ENCODE data around the gene SH3BP4. TPM values are rescaled to one million over a fixed set of nuclear protein-coding genes. Genes with fewer than 3 reads are reported as not detected.
A peak's percentile ranks its signal among the peaks of the same experiment; 100 is the strongest.

The SH3BP4 gene
- total RNA-seq, 1 donor: 29.9 TPM

DNA sequence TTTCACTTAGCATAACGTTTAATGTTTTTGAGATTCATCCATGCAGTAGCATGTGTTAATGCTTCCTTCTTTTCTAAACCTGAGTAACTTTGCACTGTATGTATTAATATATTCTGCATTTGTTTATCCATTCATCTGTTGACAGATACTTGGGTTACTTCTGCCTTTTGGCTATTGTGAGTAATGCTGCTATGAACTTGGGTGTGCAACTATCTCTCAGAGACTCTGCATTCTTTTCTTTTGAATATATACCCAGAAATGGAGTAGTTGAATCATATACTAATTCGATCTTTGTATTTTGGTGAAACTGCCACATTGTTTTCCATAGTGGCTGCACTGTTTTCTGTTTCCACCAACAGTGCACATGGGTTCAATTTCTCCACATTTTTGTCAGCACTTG lies 128.3 kb downstream of the SH3BP4 start:
- no peak for DNase-seq (ENCODE audit: low read depth in 2 of 3, low spot score in 2 of 3)

- DNase-seq (ENCODE audit: low read depth in 2 of 3, low spot score in 2 of 3): no peak
Measured at GRCh38 chr2:235082578-235083338, 130.9 kb downstream of the SH3BP4 start.

DNA sequence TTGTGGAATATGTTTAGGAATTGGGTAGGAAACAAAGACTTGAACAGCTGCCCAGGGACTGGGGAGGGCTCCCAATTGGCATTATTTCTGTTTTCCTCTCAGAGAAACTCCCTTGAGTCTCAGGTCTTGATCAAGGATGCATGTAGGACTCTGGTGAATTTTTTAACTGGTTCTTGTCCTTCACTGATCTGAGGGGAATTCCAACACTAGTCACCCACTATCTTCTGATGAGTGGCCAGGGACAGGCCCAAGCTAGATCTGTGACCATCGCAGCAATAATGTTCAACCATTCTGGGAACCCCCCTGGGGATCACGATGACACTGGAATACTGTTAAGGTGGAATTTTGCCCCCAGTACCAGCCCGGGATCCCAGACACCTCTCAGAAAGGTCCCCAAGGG lies 132.0 kb downstream of the SH3BP4 start:
- no peak for DNase-seq (ENCODE audit: low read depth in 2 of 3, low spot score in 2 of 3)

- DNase-seq (ENCODE audit: low read depth in 2 of 3, low spot score in 2 of 3): no peak
Measured at GRCh38 chr2:235084424-235084823, 132.6 kb downstream of the SH3BP4 start.

- no peak for DNase-seq (ENCODE audit: low read depth in 2 of 3, low spot score in 2 of 3)
Measured at GRCh38 chr2:235085476-235085875, 133.7 kb downstream of the SH3BP4 start.

GRCh38 chr2:235086481-235087184 lies 134.8 kb downstream of the SH3BP4 start:
- DNase-seq (ENCODE audit: low read depth in 2 of 3, low spot score in 2 of 3): no peak

DNA sequence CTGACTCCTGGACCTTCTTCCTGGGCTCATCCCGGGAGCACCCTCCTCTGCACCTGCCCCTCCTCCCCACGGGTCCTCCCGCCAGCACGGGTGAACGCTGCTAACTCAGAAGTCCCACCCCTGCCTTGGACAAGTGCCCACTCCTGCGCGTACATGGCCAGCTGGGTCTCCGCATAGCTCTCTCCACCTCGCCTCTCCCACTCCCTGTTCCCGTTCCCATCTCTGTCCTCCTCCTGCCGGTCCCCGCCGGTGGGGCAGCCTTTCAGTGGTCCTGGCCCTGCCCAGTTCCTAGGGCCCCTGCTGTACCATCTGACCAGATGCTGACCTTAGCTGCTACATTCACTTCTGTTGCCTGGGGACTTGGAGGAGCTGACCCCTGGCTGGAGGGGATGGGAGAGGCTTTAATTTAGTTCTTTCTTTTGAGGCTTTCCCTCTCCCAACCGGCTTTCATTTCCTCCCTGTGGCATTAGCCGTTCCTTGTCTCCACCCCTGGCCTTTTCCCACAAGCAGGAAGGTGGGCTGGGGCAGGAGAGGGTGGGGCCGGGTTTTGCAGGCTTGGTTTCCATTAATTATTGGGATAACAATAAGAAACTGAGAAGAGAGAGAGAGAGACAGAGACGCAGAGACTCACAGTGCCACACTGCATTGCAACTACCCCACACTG lies 136.1 kb downstream of the SH3BP4 start:
- no peak for DNase-seq (ENCODE audit: low read depth in 2 of 3, low spot score in 2 of 3)

DNA sequence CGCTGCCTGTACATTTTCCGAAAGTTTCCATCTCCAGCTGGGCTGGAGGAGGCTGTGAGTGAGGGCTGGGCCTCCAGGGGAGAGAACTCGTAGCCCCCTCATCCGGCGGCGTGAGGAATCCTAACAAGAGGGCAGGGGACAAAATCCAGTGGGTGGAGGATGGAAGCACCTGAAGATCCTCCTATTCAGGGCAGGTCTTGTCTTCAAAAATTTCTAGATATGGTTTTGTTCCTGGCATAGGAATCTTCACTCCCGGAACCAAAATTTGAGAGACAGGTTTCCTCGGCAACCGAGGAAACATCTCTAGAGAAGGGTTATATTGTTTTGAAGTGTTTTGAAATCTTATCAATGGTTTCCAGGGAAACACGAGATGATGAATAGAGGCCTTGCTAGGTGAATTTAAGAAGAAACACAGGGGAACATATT lies 136.7 kb downstream of the SH3BP4 start:
- peak in 1 of 3 donors; percentile 23 for DNase-seq (ENCODE audit: low read depth in 2 of 3, low spot score in 2 of 3)

DNA sequence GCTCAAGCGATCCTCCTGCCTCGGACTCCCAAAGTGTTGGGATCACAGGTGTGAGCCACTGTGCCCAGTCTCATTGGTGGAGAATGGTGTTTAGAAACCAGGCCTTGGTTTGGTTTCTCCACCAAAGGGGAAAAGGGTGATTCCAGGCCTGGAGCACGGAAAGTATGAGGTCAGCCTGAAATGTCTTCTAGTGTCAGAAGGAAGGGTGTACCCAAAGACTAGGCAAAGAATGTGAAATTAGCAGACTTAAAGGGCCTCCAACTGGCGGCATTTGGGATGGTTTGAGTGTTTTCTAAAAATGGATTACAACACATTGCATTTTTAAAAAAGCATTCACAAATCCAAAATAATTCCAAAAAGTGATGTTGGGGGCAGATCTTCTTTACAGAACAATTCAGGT lies 139.6 kb downstream of the SH3BP4 start:
- no peak for DNase-seq (ENCODE audit: low read depth in 2 of 3, low spot score in 2 of 3)

GRCh38 chr2:235091983-235092382 lies 140.2 kb downstream of the SH3BP4 start:
- no peak for DNase-seq (ENCODE audit: low read depth in 2 of 3, low spot score in 2 of 3)

DNA sequence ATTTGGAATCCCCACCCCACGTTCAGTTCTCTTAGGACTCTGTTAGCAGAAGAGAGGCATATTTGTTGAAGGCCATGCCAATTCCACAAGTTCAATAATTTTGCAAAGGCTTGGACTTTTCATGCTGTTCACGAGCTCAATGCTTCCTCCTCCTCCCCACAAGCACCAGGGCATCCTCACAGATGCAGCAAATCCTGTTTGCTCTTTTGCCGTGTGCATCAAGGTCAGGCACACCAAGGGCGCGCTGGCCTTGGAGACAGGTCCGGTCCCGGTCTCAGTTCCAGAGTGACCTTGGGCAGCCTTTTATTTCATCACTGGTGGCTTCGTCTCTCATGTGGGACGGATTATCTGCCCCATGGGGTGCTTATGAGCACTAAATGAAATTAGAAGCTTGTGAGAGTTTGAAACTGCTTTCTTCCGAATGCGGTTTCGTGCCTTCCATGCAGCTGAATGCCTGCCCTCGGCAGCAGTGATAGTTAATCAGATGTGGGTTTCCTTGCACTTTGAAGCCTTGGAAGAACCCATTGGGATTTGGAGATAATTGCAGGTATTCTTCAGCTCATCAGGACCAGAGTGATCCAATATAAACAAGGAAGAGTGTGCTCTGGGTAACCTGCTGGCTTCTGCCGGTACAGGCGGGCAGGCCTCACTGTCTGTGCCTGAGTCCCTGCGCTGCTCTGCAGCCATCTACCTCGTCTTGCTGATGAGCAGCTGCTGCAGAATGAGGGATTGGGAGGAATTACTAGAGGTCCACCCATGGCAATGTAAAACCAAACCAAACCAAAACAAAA lies 140.8 kb downstream of the SH3BP4 start:
- DNase-seq (ENCODE audit: low read depth in 2 of 3, low spot score in 2 of 3): no peak

GRCh38 chr2:235094457-235094856 lies 142.6 kb downstream of the SH3BP4 start:
- no peak for DNase-seq (ENCODE audit: low read depth in 2 of 3, low spot score in 2 of 3)

DNA sequence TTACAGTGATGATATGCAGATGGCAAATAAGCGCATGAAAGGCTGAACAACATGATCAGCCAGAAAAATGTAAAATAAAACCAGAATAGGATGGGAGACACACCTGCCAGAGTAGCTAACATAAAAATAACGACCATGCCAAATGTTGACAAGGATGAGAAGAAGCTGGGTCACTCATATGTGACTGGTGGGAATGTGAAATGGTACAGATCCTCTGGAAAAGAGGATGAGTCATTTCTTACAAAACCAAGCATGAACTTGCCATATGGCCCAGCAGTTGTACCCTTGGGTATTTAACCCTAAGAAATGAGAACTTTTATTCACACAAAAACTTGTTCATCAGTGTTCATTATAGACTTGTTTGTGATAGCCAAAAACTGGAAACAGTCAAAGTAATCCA lies 143.8 kb downstream of the SH3BP4 start:
- DNase-seq (ENCODE audit: low read depth in 2 of 3, low spot score in 2 of 3): no peak

- no peak for DNase-seq (ENCODE audit: low read depth in 2 of 3, low spot score in 2 of 3)
Measured at GRCh38 chr2:235096447-235096846, 144.6 kb downstream of the SH3BP4 start.

DNA sequence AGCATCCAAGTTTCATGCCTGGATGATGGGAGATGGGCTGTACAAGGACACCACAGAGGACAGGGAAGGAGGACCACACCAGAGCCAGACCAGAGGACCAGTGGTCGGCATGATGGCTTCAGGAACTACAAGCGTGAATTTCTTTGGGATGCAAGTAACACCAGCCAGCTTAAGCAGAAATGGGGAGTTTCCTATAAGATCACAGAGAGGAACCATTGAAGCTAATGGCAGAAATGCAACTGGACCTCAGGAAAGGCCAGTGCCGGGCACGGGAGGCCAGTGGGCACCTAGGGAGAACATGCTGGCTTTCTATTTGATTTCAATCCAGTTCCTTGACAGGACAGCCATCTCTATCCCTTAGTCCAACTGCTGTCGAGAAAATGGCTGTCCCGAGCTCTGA lies 145.4 kb downstream of the SH3BP4 start:
- no peak for DNase-seq (ENCODE audit: low read depth in 2 of 3, low spot score in 2 of 3)

DNA sequence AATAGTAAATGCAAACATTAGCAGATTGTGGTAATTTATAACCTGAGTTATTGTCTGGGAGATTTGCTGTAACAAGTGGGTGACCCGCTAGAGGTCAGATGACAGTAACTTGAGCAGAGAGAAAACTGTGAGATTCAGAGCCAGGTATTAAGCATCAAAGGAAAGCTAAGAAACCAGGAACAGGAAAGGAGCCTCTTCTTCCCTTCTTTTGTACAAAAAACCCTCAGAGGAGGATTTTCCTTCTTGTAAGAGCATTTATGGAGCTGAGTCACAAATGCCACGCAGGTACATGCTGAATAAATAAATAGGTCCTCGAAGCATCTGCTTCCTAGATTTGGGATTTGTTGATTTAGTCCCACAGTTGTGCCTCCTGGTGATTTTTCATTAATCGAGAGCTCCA lies 146.5 kb downstream of the SH3BP4 start:
- DNase-seq (ENCODE audit: low read depth in 2 of 3, low spot score in 2 of 3): no peak

GRCh38 chr2:235098736-235099494 lies 147.1 kb downstream of the SH3BP4 start:
- DNase-seq (ENCODE audit: low read depth in 2 of 3, low spot score in 2 of 3): no peak

GRCh38 chr2:235102896-235103295 lies 151.1 kb downstream of the SH3BP4 start:
- no peak for DNase-seq (ENCODE audit: low read depth in 2 of 3, low spot score in 2 of 3)

Data from hematopoietic multipotent progenitor cell (in vitro differentiated cells).